HUES6 (cell line): ENCODE results near the gene TTC9B.

Experiments
- H3K27ac ChIP-seq: 2 replicates; pipeline ENCODE4 v1.7.0; 2013; ENCODE audit warnings: low read depth, mild to moderate bottlenecking, low read length, inconsistent platforms
- H3K27me3 ChIP-seq: 2 replicates; pipeline ENCODE4 v1.6.1; 2013; ENCODE audit warnings: low read length; ENCODE audit not compliant: control insufficient read depth, insufficient read depth
- H3K36me3 ChIP-seq: 2 replicates; pipeline ENCODE4 v1.6.1; 2013; ENCODE audit warnings: low read length; ENCODE audit not compliant: control insufficient read depth, insufficient read depth
- H3K4me1 ChIP-seq: 2 replicates; pipeline ENCODE4 v1.6.1; 2013; ENCODE audit warnings: low read length; ENCODE audit not compliant: control insufficient read depth, insufficient read depth
- H3K4me3 ChIP-seq: 2 replicates; pipeline ENCODE4 v1.5.1; 2013; ENCODE audit warnings: low read depth, low read length
- H3K9ac ChIP-seq: one replicate; pipeline ENCODE4 v1.6.1; 2013; ENCODE audit warnings: mild to moderate bottlenecking, low read length
- H3K9me3 ChIP-seq: 2 replicates; pipeline ENCODE4 v1.6.1; 2013; ENCODE audit warnings: low read depth, low read length; ENCODE audit not compliant: control insufficient read depth, insufficient read depth

TTC9B gene

DNA sequence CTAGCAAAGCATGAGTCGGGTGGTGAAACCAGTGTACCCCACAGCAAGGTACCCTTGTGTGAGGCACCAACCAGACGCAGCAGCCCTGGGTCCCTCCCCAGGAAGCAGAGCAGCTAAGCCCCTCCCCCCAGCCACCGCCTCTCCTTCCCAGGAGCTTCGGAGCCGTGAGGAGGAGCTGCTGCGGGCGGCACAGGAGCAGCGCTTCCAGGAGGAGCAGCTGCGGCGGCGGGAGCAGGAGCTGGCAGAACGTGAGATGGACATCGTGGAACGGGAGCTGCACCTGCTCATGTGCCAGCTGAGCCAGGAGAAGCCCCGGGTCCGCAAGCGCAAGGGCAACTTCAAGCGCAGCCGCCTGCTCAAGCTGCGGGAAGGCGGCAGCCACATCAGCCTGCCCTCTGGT, 12.4 kb downstream of the TTC9B start:
- Histone ChIP-seq H3K4me3 (no peak overlapping the region), H3K36me3 (peaks cover 16% of the 10 kb centered on the region), H3K9me3 (no peaks in the 10 kb centered on the region), H3K27ac (no peak overlapping the region), H3K27me3 (no peaks in the 10 kb centered on the region), H3K9ac (no peak overlapping the region), H3K4me1 (0 out of 2 replicates have a peak, but pooled peaks cover 2% of the 10 kb centered on the region)

DNA sequence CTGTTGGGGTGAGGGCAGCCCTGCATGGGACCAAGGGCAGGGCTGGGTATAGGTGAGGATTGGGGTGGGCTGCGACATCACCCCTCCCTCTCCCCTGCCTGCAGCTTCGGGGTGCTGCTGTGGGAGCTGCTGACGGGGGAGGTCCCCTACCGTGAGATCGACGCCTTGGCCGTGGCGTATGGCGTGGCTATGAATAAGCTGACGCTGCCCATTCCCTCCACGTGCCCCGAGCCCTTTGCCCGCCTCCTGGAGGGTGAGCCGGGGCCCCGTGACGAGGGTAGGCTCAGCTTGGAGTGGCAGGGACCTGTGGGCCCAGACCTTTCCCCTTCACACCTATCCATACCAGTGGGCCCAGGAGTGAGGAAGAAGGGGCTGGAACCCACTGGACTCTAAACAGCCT, 13.8 kb downstream of the TTC9B start:
- Histone ChIP-seq H3K4me1 (no peaks in the 10 kb centered on the region), H3K27ac (no peak overlapping the region)

DNA sequence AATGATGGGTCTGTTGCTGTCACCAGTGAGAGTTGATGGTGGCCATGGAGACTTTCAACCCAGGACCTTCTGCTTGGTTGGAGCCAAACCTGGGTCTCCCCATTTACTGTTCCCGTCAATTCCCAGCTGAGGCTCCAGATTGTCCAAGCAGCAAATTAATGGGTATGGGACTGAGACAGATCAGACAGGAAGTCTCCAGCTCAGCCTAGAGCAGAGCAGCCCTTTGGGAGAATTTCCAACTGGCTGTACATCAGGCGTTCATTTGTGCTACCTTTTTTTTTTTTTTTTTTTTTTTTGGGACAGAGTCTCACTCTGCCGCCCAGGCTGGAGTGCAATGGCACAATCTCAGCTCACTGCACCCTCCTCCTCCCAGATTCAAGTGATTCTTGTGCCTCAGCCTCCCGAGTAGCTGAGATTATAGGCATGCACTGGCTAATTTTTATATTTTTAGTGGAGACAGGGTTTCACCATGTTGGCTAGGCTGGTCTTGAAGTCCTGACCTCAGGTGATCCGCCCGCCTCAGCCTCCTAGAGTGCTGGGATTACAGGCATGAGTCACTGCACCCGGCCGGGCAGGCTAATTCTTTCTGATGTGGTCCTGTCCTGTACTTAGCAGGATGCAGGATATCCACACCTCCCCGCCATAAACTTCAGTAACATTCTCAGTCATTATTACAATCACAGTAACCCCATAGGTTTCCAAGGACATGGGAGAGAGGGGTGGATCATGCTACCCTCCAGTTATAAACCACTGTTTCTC, 17.7 kb downstream of the TTC9B start:
- Histone ChIP-seq H3K27ac (no peak overlapping the region), H3K4me1 (no peaks in the 10 kb centered on the region), H3K9ac (no peak overlapping the region), H3K4me3 (no peak overlapping the region), H3K27me3 (no peaks in the 10 kb centered on the region), H3K9me3 (no peaks in the 10 kb centered on the region), H3K36me3 (peaks cover 9% of the 10 kb centered on the region)

More for the DNA sequence above, 13.8 kb downstream of the TTC9B start:
- Histone ChIP-seq H3K27me3 (no peaks in the 10 kb centered on the region), H3K4me3 (no peak overlapping the region), H3K36me3 (peaks cover 16% of the 10 kb centered on the region), H3K9me3 (no peaks in the 10 kb centered on the region), H3K9ac (no peak overlapping the region)

DNA sequence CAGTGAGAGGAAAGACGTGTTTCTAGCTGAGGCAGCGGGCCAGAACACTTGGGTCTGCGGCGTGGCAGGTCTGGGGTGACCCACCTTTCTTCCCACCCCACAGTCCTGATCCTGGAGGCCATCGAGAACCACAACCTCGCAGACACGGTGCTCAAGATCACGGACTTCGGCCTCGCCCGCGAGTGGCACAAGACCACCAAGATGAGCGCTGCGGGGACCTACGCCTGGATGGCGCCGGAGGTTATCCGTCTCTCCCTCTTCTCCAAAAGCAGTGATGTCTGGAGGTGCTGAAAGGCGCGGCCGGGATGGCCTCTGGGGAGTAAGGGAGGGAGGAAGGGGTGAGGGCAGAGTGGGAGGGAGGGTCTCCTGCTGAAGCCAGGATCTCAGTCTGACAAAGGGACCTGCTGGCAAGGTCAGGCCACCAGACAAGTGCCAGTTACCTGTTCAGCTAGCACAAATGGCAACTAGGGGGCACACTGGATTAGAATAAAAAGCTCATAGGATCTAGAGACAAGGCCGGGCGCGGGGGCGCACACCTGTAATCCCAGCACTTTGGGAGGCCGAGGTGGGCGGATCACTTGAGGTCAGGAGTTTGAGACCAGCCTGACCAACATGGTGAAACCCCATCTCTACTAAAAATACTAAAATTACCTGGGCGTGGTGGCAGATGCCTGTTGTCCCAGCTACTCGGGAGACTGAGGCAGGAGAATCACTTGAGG, 19.8 kb downstream of the TTC9B start:
- Histone ChIP-seq H3K36me3 (peaks cover 2% of the 10 kb centered on the region), H3K9ac (no peak overlapping the region), H3K9me3 (no peaks in the 10 kb centered on the region), H3K27ac (no peak overlapping the region), H3K4me1 (no peaks in the 10 kb centered on the region), H3K4me3 (no peak overlapping the region), H3K27me3 (no peaks in the 10 kb centered on the region)

DNA sequence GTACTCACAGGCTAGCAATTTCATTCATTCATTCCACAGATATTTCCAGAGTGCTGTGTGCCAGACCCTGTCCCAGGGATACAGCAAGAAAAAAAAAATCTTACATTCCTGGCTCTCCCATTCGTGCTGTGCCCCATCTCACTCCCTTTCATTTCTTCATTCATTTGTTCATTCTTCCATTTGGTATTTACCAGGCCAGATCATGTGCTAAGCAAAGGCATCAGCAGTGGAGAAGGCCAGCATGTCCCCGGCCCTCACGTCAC, 24.7 kb downstream of the TTC9B start:
- H3K9ac ChIP-seq, result no peak overlapping the region
- H3K27ac ChIP-seq, result no peak overlapping the region
- H3K27me3 ChIP-seq, result no peaks in the 10 kb centered on the region

DNA sequence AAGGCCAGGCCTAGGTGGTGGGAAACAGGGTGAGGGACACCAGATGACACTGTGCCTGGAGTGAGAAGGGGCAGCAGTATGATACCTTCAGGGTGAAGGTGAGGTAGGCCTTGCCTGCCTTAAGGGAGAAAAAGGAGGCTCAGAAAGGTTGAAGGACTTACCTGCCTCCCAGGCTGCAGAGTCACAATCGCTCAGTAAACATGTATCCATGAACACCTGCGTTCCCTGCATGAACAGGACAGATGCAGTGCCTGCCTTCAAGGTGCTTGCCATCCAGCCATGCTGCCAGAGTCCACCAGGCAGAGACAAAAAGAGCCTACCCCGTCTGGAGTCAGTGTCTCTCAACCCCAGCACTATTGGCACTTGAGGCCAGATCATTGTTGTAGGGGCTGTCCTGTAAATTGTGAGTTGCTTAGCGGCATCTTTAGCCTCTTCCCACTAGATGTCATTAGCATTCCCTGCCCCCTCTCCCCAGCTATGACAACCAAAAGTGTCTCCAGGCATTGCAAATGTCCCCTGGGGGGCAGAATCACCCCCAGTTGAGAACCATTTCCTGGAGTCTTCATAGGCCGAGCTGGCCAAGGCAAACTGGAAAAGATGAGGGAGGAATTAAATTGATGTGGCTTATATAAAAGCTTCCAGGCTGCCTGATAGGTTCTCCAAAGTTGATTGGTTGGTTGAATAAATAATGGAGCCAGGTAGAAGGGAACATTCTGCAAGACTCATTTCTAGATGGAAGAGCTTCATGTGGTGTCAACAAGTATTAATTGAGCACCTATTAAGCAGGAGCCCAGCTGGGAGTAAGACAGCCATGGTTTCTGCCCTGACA, 25.2 kb downstream of the TTC9B start:
- Histone ChIP-seq H3K36me3 (no peaks in the 10 kb centered on the region), H3K9me3 (no peaks in the 10 kb centered on the region), H3K4me3 (peak overlapping the region; percentile 80), H3K27me3 (no peaks in the 10 kb centered on the region), H3K9ac (no peak overlapping the region), H3K27ac (no peak overlapping the region), H3K4me1 (peaks cover 15% of the 10 kb centered on the region)

More for the DNA sequence above, 24.7 kb downstream of the TTC9B start:
- peaks cover 15% of the 10 kb centered on the region for H3K4me1 ChIP-seq
- no peak overlapping the region for H3K4me3 ChIP-seq
- no peaks in the 10 kb centered on the region for H3K9me3 ChIP-seq
- no peaks in the 10 kb centered on the region for H3K36me3 ChIP-seq

DNA sequence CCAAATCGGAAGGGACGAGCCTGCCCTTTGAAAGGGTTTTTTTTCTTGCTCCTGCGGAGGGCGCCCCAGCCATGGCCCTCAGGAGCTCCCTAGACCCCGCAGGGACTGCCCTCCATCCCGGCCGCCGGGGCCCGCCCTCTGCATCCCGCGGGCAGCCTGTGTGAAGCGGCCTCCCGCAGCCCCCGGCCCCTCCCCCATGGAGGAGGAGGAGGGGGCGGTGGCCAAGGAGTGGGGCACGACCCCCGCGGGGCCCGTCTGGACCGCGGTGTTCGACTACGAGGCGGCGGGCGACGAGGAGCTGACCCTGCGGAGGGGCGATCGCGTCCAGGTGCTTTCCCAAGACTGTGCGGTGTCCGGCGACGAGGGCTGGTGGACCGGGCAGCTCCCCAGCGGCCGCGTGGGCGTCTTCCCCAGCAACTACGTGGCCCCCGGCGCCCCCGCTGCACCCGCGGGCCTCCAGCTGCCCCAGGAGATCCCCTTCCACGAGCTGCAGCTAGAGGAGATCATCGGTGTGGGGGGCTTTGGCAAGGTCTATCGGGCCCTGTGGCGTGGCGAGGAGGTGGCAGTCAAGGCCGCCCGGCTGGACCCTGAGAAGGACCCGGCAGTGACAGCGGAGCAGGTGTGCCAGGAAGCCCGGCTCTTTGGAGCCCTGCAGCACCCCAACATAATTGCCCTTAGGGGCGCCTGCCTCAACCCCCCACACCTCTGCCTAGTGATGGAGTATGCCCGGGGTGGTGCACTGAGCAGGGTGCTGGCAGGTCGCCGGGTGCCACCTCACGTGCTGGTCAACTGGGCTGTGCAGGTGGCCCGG, 26.1 kb downstream of the TTC9B start:
- Histone ChIP-seq H3K27me3 (no peaks in the 10 kb centered on the region), H3K9me3 (no peaks in the 10 kb centered on the region), H3K9ac (peak overlapping the region; percentile 12), H3K36me3 (no peaks in the 10 kb centered on the region), H3K4me1 (peaks cover 15% of the 10 kb centered on the region), H3K27ac (no peak overlapping the region), H3K4me3 (peak overlapping the region; percentile 80)

DNA sequence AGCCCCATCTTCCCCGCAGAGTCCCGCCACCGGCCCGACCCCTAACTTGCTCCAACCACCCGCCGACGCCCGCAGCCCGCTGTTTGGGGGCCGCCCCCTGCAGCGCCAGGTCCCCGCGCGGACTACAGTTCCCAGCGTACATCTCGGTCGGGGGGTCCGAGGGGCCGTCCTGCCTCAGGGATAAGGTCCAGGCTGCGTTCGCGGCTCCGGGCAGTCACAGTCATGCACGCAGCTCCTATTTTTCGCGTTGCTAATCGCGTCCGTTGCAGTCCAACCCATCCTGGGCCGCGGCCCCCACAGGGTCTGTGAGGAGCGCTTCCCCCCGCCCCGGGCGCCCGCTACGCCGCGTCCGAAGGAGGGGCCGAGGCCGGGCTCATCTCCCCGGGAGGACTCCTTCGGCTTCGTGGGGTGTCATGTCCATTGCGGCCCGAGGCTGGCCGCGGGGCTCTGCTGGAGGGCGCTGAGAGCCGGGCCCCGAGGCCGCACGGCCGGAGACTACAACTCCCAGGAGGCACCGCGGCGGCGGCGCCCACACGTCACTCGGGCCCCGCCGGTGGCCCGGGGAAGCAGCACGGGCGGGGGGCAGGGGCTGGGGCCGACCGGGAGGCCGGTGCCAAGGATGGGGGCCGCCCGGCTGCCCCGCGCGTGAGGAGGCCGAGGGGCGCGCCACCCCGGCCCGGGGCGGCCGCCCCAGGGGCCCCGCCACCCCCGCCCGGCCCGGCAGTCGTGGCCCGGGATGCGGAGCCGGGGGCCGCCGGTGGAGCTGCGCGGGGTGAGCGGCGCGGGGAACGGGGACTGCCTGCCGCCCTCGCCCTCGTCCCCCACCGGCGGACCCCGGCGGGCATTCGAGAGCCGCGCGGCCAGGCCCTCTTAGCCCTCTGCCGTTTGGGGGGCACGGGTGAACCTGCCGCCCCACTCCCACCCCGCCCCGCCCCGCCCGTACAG, 27.0 kb downstream of the TTC9B start, which contains the start of gene MAP3K10:
Gene MAP3K10 (plus strand): TSS at position 536 of the 945 bp plus-strand sequence. CDS start 606 bp downstream, outside the sequence.
- peak within 1 kb of the TSS; percentile 81 for H3K9ac ChIP-seq
- no peaks in the 10 kb centered on the region for H3K36me3 ChIP-seq
- H3K27me3 ChIP-seq, result no peaks in the 10 kb centered on the region
- H3K9me3 ChIP-seq, result no peaks in the 10 kb centered on the region
- peak within 1 kb of the TSS; percentile 85; the same call in 1 of the 2 replicates for H3K27ac ChIP-seq
- peak within 1 kb of the TSS; percentile 80 for H3K4me3 ChIP-seq
- peaks cover 15% of the 10 kb centered on the region for H3K4me1 ChIP-seq

DNA sequence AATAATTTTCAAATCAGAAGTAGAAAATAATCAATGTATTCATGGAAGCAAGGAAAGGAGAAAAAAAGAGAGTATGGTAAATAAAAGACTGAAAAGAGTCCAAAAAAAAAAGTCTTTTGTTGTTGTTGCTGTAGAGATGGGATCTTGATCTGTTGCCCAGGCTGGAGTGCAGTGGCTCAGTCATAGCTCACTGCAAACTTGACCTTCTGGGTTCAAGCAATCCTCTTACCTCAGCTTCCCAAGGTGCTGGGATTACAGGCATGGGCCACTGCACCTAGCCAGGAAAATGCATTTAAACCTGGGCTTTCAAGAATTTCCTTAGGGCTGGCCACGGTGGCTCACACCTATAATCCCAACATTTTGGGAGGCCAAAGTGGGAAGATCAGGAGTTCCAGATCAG, 33.9 kb downstream of the TTC9B start:
- Histone ChIP-seq H3K36me3 (no peaks in the 10 kb centered on the region), H3K9ac (no peak overlapping the region), H3K4me1 (no peaks in the 10 kb centered on the region), H3K27ac (no peak overlapping the region), H3K4me3 (no peak overlapping the region), H3K9me3 (no peaks in the 10 kb centered on the region), H3K27me3 (no peaks in the 10 kb centered on the region)

DNA sequence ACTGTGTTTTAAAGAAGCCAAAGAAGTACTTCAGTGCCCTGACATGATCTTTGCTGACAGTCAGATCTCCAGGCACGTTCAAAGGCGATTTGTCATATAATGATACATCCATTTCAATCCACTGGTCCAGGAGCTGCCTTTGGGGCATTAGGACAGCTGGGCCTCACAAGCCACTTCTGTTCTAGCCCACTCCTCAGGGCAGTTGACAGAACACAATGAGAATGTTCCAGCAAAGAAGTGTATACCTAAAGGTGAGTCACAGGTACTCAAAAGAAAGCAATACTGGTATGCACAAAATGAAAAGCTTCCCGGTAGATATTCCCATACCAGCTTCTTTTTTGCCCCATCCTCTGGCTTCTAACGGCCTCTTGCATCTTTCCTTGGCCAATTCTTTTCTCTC, 39.4 kb downstream of the TTC9B start:
- Histone ChIP-seq H3K27me3 (no peaks in the 10 kb centered on the region), H3K9ac (no peak overlapping the region), H3K4me1 (no peaks in the 10 kb centered on the region)

More for the DNA sequence above, 39.4 kb downstream of the TTC9B start:
- Histone ChIP-seq H3K4me3 (no peak overlapping the region), H3K27ac (no peak overlapping the region), H3K36me3 (no peaks in the 10 kb centered on the region), H3K9me3 (peaks cover 4% of the 10 kb centered on the region; the same call in 1 of the 2 replicates)
